ENCODE results near the gene PISD.

- no peak for TF ChIP-seq CTCF (conservative IDR thresholded peaks at IDR 0.05 in 1 of 2, IDR thresholded peaks at IDR 0.05 in 1 of 2; ENCODE audit: low read depth in 1 of 2, low read length in 2 of 2)
- no peak for TF ChIP-seq EZH2 (IDR thresholded peaks at IDR 0.05; ENCODE audit: low read length, missing control alignments)
These were observed 43.4 kb downstream of the PISD start for GRCh38 chr22:31618471-31619176.
